ENCODE measurements around the gene P2RY8.

DNA sequence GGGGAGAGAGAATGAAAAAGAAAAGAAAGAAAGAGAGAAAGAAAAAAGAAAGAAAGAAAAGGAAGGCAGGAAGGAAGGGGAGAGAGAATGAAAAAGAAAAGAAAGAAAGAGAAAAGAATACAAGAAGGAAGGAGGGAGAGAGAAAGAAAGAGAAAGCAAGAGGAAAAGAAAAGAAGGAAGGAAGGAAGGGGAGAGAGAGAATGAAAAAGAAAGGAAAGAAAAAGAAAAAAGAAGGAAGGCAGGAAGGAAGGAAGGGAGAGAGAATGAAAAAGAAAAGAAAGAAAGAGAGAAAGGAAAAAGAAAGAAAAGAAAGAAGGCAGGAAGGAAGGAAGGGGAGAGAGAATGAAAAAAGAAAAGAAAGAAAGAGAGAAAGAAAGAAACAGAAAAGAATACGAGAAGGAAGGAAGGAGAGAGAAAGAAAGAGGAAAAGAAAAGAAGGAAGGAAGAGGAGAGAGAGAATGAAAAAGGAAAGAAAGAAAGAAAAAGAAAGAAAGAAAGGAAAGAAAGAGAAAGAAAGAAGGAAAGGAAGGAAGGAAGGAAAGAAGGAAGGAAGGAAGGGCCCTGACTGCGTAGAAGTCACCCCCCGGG, 15.1 kb upstream of the P2RY8 start:
- no peak for TF ChIP-seq KDM1A (IDR thresholded peaks at IDR 0.05; ENCODE audit: borderline replicate concordance)
- TF ChIP-seq TARDBP (IDR thresholded peaks at IDR 0.05; ENCODE audit: borderline replicate concordance): no peak
- TF ChIP-seq, protein P1, sequence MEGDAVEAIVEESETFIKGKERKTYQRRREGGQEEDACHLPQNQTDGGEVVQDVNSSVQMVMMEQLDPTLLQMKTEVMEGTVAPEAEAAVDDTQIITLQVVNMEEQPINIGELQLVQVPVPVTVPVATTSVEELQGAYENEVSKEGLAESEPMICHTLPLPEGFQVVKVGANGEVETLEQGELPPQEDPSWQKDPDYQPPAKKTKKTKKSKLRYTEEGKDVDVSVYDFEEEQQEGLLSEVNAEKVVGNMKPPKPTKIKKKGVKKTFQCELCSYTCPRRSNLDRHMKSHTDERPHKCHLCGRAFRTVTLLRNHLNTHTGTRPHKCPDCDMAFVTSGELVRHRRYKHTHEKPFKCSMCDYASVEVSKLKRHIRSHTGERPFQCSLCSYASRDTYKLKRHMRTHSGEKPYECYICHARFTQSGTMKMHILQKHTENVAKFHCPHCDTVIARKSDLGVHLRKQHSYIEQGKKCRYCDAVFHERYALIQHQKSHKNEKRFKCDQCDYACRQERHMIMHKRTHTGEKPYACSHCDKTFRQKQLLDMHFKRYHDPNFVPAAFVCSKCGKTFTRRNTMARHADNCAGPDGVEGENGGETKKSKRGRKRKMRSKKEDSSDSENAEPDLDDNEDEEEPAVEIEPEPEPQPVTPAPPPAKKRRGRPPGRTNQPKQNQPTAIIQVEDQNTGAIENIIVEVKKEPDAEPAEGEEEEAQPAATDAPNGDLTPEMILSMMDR (IDR thresholded peaks at IDR 0.05 in 2 of 3, conservative IDR thresholded peaks at IDR 0.05 in 1 of 3; ENCODE audit: control insufficient read depth in 2 of 3, extremely low read depth in 1 of 3, insufficient read depth in 1 of 3, low read depth in 3 of 3, low read length in 3 of 3): no peak
- TF ChIP-seq FOXM1 (IDR thresholded peaks at IDR 0.05; ENCODE audit: low read depth, low read length): no peak
- no peak for TF ChIP-seq ZNF274 (IDR thresholded peaks at IDR 0.05; ENCODE audit: insufficient read depth, insufficient read length)
- TF ChIP-seq EGR1 (IDR thresholded peaks at IDR 0.05; ENCODE audit: borderline replicate concordance in 1 of 2, low read depth in 2 of 2, low read length in 2 of 2): no peak
- TF ChIP-seq, protein P2, sequence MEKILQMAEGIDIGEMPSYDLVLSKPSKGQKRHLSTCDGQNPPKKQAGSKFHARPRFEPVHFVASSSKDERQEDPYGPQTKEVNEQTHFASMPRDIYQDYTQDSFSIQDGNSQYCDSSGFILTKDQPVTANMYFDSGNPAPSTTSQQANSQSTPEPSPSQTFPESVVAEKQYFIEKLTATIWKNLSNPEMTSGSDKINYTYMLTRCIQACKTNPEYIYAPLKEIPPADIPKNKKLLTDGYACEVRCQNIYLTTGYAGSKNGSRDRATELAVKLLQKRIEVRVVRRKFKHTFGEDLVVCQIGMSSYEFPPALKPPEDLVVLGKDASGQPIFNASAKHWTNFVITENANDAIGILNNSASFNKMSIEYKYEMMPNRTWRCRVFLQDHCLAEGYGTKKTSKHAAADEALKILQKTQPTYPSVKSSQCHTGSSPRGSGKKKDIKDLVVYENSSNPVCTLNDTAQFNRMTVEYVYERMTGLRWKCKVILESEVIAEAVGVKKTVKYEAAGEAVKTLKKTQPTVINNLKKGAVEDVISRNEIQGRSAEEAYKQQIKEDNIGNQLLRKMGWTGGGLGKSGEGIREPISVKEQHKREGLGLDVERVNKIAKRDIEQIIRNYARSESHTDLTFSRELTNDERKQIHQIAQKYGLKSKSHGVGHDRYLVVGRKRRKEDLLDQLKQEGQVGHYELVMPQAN (conservative IDR thresholded peaks at IDR 0.05): no peak
- no peak for TF ChIP-seq EZH2 (IDR thresholded peaks at IDR 0.05; ENCODE audit: borderline replicate concordance, control insufficient read depth, low read depth, low read length)
